SK-N-SH (cell line): ENCODE results near the gene ZNF597. TPM values are rescaled to one million over a fixed set of nuclear protein-coding genes. Genes with fewer than 3 reads are reported as not detected.

Experiments used
- CTCF ChIA-PET: fragments of 300-600, 350-600 bp; formaldehyde crosslinking; extraction: SDS; loops from one replicate; lab custom pipeline; 2021; lab: Yijun Ruan, JAX
- POLR2A ChIA-PET: fragments of 350-600 bp; sonication (Branson Sonifier 250); formaldehyde crosslinking; extraction: SDS; loops from one replicate; lab custom pipeline; 2020; ENCODE audit warnings: antibody characterized with exemption, inconsistent platforms; lab: Yijun Ruan, JAX
- DNase-seq: peaks from one replicate; pipeline ENCODE4 v3.0.0; 2012
- H2AFZ ChIP-seq: fragments of 200-600 bp; sonication (generic); 2 replicates; pipeline ENCODE4 v1.8.1; 2016; ENCODE audit warnings: antibody characterized with exemption, mild to moderate bottlenecking, low read depth
- H3F3A ChIP-seq: fragments of 200-600 bp; sonication (generic); replicated peaks from 2 replicates; pipeline ENCODE3; 2016; ENCODE audit warnings: antibody characterized with exemption, mild to moderate bottlenecking; ENCODE audit not compliant: insufficient read depth
- H3K27ac ChIP-seq, 2 experiments: fragments of 200-500 bp in 1 of 2; fragments of 200-600 bp in 1 of 2; sonication (Bioruptor generic) in 1 of 2; sonication (generic), shearing (Covaris generic) in 1 of 2; 2 replicates each; pipeline versions ENCODE4 v1.5.1 to v1.6.1; 2014 to 2016; ENCODE audit warnings: low read depth in 2 of 2, inconsistent platforms in 1 of 2, low read length in 1 of 2, mild to moderate bottlenecking in 1 of 2, mixed read lengths in 1 of 2
- H3K27me3 ChIP-seq: fragments of 200-600 bp; sonication (generic), shearing (Covaris generic); 2 replicates; pipeline ENCODE4 v1.6.1; 2016; ENCODE audit warnings: mixed run types; ENCODE audit not compliant: insufficient read depth
- H3K36me3 ChIP-seq, 2 experiments: fragments of 200-500 bp in 1 of 2; fragments of 200-600 bp in 1 of 2; sonication (Bioruptor generic) in 1 of 2; sonication (generic) in 1 of 2; replicated peaks in 1 of 2; 2 replicates each; pipeline versions ENCODE3 to v1.5.1; 2014 to 2016; ENCODE audit warnings: low read length in 1 of 2, mild to moderate bottlenecking in 1 of 2; ENCODE audit not compliant: insufficient read depth in 2 of 2, control insufficient read depth in 1 of 2
- H3K4me1 ChIP-seq, 2 experiments: fragments of 200-500 bp in 1 of 2; fragments of 200-600 bp in 1 of 2; sonication (Bioruptor generic) in 1 of 2; sonication (generic), shearing (Covaris generic) in 1 of 2; 2 replicates each; pipeline versions ENCODE4 v1.5.1 to v1.6.1; 2014 to 2016; ENCODE audit warnings: low read depth in 1 of 2, low read length in 1 of 2, mixed run types in 1 of 2; ENCODE audit not compliant: insufficient read depth in 2 of 2, control insufficient read depth in 1 of 2
- H3K4me2 ChIP-seq: fragments of 200-600 bp; sonication (generic), shearing (Covaris generic); 2 replicates; pipeline ENCODE4 v1.6.1; 2017; ENCODE audit warnings: mixed run types
- H3K4me3 ChIP-seq, 2 experiments: fragments of 200-500 bp in 1 of 2; fragments of 200-600 bp in 1 of 2; sonication (Bioruptor generic) in 1 of 2; sonication (generic), shearing (Covaris generic) in 1 of 2; 2 replicates each; pipeline versions ENCODE4 v1.5.1 to v1.8.1; 2014 to 2016; ENCODE audit warnings: low read depth in 2 of 2, inconsistent platforms in 1 of 2, low read length in 1 of 2, mild to moderate bottlenecking in 1 of 2, mixed read lengths in 1 of 2, moderate library complexity in 1 of 2
- H3K79me2 ChIP-seq: fragments of 200-600 bp; sonication (generic); 2 replicates; pipeline ENCODE4 v1.8.1; 2017; ENCODE audit warnings: mild to moderate bottlenecking; ENCODE audit not compliant: insufficient read depth
- H3K9ac ChIP-seq: fragments of 200-600 bp; sonication (generic); 2 replicates; pipeline ENCODE4 v1.6.1; 2017; ENCODE audit warnings: mixed run types
- H3K9me2 ChIP-seq: fragments of 200-600 bp; sonication (generic); 2 replicates; pipeline ENCODE4 v1.6.1; 2017; ENCODE audit warnings: mixed run types
- H3K9me3 ChIP-seq: fragments of 200-600 bp; sonication (generic); 2 replicates; pipeline ENCODE4 v1.6.1; 2017; ENCODE audit warnings: mixed run types, mild to moderate bottlenecking, moderate library complexity
- H4K20me1 ChIP-seq: fragments of 200-600 bp; sonication (generic); 2 replicates; pipeline ENCODE4 v1.6.1; 2017; ENCODE audit warnings: mild to moderate bottlenecking, mixed run types; ENCODE audit not compliant: insufficient read depth
- CHD2 ChIP-seq: fragments of 150-350 bp; IDR thresholded peaks from 2 replicates; pipeline ENCODE4 v1.6.1; 2018; ENCODE audit warnings: low read length; ENCODE audit not compliant: partially characterized antibody
- FOXJ3 ChIP-seq: sonication (generic); formaldehyde crosslinking; IDR thresholded peaks from 2 replicates; pipeline ENCODE4 v1.5.1; 2020; ENCODE audit warnings: mild to moderate bottlenecking, missing genetic modification reagents
- FOXM1 ChIP-seq: IDR thresholded peaks from 2 replicates; pipeline ENCODE4 v1.4.0; 2012; ENCODE audit warnings: low read depth, mild to moderate bottlenecking
- GABPA ChIP-seq: IDR thresholded peaks from 2 replicates; pipeline ENCODE4 v1.4.0; 2012; ENCODE audit warnings: low read depth, mild to moderate bottlenecking
- IRF3 ChIP-seq: fragments of 150-350 bp; IDR thresholded peaks from 2 replicates; pipeline ENCODE4 v1.6.1; 2016; ENCODE audit warnings: mild to moderate bottlenecking, low read depth, low read length
- MEF2A ChIP-seq: IDR thresholded peaks from 2 replicates; pipeline ENCODE4 v1.4.0; 2012; ENCODE audit warnings: low read depth, borderline replicate concordance
- NRF1 ChIP-seq: IDR thresholded peaks from 2 replicates; pipeline ENCODE4 v1.6.1; 2012; ENCODE audit warnings: low read depth, mild to moderate bottlenecking, low read length
- POLR2AphosphoS5 ChIP-seq: IDR thresholded peaks from 2 replicates; pipeline ENCODE4 v1.6.1; 2012; ENCODE audit warnings: low read depth, low read length
- RAD21 ChIP-seq: IDR thresholded peaks from 2 replicates; pipeline ENCODE4 v1.6.1; 2012; ENCODE audit warnings: mild to moderate bottlenecking, low read length
- RFX5 ChIP-seq: IDR thresholded peaks from 2 replicates; pipeline ENCODE4 v1.6.1; 2012; ENCODE audit warnings: mild to moderate bottlenecking, improper control_type of control experiment, low read length
- SIN3A ChIP-seq: IDR thresholded peaks from 2 replicates; pipeline ENCODE4 v1.6.1; 2012; ENCODE audit warnings: low read depth, mild to moderate bottlenecking, low read length, moderate library complexity, borderline replicate concordance
- TAF1 ChIP-seq: IDR thresholded peaks from 2 replicates; pipeline ENCODE4 v1.6.1; 2012; ENCODE audit warnings: low read depth, mild to moderate bottlenecking, low read length, moderate library complexity, borderline replicate concordance
- TCF12 ChIP-seq: IDR thresholded peaks from 2 replicates; pipeline ENCODE4 v1.4.0; 2012
- TEAD4 ChIP-seq: IDR thresholded peaks from 2 replicates; pipeline ENCODE4 v1.4.0; 2012; ENCODE audit warnings: mild to moderate bottlenecking, borderline replicate concordance; ENCODE audit not compliant: insufficient read depth
- WGBS: methylation state at CpG from one replicate; pipeline ENCODE4 v1.1.6; 2017; ENCODE audit warnings: low lambda C conversion rate; 5-methylcytosine and 5-hydroxymethylcytosine counted together
- polyA plus RNA-seq, 3 experiments: library from polyadenylated mRNA; depleted of rRNA; stranded (reverse); fragments of >200 nt; gene quantifications; 2 replicates each; pipeline ENCODE4 v1.2.3, GENCODE V29; 2012
- TF ChIP-seq, protein P1 (sequence below): fragments of 150-350 bp; IDR thresholded peaks from 2 replicates; pipeline ENCODE4 v1.6.1; 2017; ENCODE audit warnings: antibody characterized with exemption, low read length, low read depth, borderline replicate concordance
- TF ChIP-seq, protein P2 (sequence below): IDR thresholded peaks from 2 replicates; pipeline ENCODE4 v1.6.1; 2012; ENCODE audit warnings: mild to moderate bottlenecking, low read depth, low read length, moderate library complexity

The ZNF597 gene
- polyA plus RNA-seq, 1 of the 3 experiments (the other 2 are of a cell fraction) = 1.1 TPM

DNA sequence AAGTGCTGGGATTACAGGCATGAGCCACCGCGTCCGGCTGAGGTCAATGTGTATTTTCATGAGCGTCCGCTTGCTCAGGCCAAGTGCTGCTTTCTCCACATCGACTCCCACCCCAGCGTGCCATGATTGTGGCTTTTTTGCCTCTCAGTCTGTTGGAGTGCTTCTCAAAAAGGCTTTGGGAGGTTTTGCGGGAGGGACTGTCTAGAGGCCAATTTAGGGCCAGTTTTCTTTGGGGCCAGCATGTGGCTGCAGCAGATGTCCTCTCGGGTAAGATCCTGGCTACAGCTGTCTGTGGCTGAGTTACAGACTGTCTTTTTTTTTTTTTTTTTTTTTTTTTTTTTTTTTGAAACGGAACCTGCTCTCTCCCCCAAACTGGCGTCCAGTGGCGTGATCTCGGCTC lies 45.5 kb upstream of the ZNF597 start (continued):
- no peak for TF ChIP-seq RAD21

DNA sequence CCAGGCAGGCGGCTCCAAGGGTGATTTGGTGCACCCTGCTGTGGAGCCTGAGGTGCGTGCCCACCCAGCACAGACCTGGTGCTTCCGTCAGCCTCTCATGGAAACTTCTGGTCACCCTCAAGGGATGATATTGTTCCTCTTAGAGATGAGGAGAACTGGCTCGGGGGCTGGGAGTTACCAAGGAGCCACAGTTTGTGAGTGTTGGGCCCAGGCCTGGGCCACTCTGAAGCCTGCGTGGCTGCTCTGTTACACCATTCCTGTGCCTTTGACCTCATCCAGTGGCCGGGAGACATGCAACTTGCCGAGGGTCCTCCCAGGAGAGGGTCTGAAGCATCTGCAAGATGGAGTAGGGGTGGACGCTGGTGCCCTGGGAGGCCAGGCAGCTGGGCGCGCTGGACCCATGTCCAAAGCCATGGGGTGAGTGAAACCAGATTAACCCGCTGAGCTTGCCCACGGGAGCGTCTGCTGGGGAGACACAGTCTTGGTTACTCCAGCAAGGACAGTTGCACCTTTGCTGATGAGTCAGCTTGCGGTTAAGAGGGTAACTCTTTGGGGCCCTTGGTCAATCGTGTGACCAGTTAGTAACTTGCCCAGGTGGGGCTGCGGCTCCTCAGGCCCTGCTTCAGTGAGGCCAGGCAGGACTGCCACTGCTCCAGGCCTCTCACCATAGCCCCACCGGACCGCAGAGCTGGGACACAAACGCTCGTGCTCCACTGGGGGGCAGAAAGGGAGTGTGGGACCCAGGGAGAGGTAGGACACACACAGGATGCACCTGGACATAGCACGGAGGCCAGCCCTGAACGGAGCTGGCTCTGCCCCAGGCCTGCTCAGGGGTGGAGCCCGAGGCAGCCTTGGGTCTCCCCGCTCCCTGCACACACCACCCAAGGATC lies 44.5 kb upstream of the ZNF597 start:
- Histone ChIP-seq H3K36me3 (peaks cover 3 to 49% of the 10 kb centered on the region in 2 experiments), H3K79me2 (no peaks in the 10 kb centered on the region), H3K9ac (no peak overlapping the region), H3K4me1 (peaks cover 0 to 4% of the 10 kb centered on the region in 2 experiments; a peak in 1 of 4 replicates), H3K27ac (no peak overlapping the region), H3K4me3 (no peak overlapping the region), H4K20me1 (no peaks in the 10 kb centered on the region), H3K9me2 (no peaks in the 10 kb centered on the region), H3K27me3 (no peaks in the 10 kb centered on the region), H2AFZ (no peak overlapping the region), H3K9me3 (no peaks in the 10 kb centered on the region), H3F3A (no peaks in the 10 kb centered on the region), H3K4me2 (no peak overlapping the region)
- ChIA-PET POLR2A (interaction anchor here (1.4 kb wide), 1 partner anchor 30 kb away, joined by 4 read pairs; no protein-coding TSS in a partner anchor), CTCF (no interaction called here)
- no peak for TF ChIP-seq IRF3
- TF ChIP-seq POLR2AphosphoS5 = no peak; the same call in 1 of the 2 replicates
- TF ChIP-seq, protein P1, sequence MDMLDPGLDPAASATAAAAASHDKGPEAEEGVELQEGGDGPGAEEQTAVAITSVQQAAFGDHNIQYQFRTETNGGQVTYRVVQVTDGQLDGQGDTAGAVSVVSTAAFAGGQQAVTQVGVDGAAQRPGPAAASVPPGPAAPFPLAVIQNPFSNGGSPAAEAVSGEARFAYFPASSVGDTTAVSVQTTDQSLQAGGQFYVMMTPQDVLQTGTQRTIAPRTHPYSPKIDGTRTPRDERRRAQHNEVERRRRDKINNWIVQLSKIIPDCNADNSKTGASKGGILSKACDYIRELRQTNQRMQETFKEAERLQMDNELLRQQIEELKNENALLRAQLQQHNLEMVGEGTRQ = no peak
- TF ChIP-seq NRF1 = no peak
- TF ChIP-seq TCF12 = no peak
- no peak for TF ChIP-seq TEAD4
- no peak for TF ChIP-seq FOXJ3 (CRISPR knock-in tag)
- DNase-seq = no peak
- WGBS = 96% methylated on average over 9 of the region's 24 CpGs

- no peak overlapping the region for H3K9ac ChIP-seq
- ChIA-PET CTCF (no interaction called here), POLR2A (interaction anchor here (1.4 kb wide), 1 partner anchor 29 kb away, joined by 4 read pairs; no protein-coding TSS in a partner anchor)
- no peaks in the 10 kb centered on the region for H3K27me3 ChIP-seq
- no peak overlapping the region for H3K27ac ChIP-seq
- H3K4me3 ChIP-seq = no peak overlapping the region
- H3K79me2 ChIP-seq = peaks cover under 1% of the 10 kb centered on the region; the same call in 1 of the 2 replicates
- WGBS = 94% methylated on average over 19 of the region's 24 CpGs
- no peaks in the 10 kb centered on the region for H3K9me2 ChIP-seq
- no peak overlapping the region for H2AFZ ChIP-seq
- no peak for DNase-seq
- no peaks in the 10 kb centered on the region for H3F3A ChIP-seq
- peaks cover 4 to 58% of the 10 kb centered on the region in 2 experiments for H3K36me3 ChIP-seq
- H4K20me1 ChIP-seq = peaks cover 1% of the 10 kb centered on the region; the same call in 1 of the 2 replicates
- H3K4me2 ChIP-seq = no peak overlapping the region
- H3K9me3 ChIP-seq = no peaks in the 10 kb centered on the region
- H3K4me1 ChIP-seq = peaks cover 0 to 13% of the 10 kb centered on the region in 2 experiments; a peak in 1 of 4 replicates
- TF ChIP-seq TCF12 (no peak), SIN3A (no peak), RFX5 (no peak), GABPA (no peak), FOXM1 (no peak), MEF2A (no peak), CHD2 (no peak), TAF1 (no peak), FOXJ3 (CRISPR knock-in tag) (no peak)
- TF ChIP-seq, protein P1 = no peak
- TF ChIP-seq, protein P2, sequence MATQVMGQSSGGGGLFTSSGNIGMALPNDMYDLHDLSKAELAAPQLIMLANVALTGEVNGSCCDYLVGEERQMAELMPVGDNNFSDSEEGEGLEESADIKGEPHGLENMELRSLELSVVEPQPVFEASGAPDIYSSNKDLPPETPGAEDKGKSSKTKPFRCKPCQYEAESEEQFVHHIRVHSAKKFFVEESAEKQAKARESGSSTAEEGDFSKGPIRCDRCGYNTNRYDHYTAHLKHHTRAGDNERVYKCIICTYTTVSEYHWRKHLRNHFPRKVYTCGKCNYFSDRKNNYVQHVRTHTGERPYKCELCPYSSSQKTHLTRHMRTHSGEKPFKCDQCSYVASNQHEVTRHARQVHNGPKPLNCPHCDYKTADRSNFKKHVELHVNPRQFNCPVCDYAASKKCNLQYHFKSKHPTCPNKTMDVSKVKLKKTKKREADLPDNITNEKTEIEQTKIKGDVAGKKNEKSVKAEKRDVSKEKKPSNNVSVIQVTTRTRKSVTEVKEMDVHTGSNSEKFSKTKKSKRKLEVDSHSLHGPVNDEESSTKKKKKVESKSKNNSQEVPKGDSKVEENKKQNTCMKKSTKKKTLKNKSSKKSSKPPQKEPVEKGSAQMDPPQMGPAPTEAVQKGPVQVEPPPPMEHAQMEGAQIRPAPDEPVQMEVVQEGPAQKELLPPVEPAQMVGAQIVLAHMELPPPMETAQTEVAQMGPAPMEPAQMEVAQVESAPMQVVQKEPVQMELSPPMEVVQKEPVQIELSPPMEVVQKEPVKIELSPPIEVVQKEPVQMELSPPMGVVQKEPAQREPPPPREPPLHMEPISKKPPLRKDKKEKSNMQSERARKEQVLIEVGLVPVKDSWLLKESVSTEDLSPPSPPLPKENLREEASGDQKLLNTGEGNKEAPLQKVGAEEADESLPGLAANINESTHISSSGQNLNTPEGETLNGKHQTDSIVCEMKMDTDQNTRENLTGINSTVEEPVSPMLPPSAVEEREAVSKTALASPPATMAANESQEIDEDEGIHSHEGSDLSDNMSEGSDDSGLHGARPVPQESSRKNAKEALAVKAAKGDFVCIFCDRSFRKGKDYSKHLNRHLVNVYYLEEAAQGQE = no peak
Observed at GRCh38 chr16:3486506-3487215, 43.4 kb upstream of the ZNF597 start.
